Endothelial cell of umbilical vein (primary cell): ENCODE data around the gene KCNQ1OT1.

ENCODE experiments used
- CTCF ChIP-seq, 2 donors: IDR thresholded peaks; 1 replicate in 1 of 2; 2 replicates in 1 of 2; pipeline ENCODE4 v1.5.1; 2011; ENCODE audit warnings: low read length in 2 of 2, mild to moderate bottlenecking in 2 of 2, moderate library complexity in 2 of 2, control low read depth in 1 of 2, inconsistent platforms in 1 of 2, low read depth in 1 of 2; ENCODE audit not compliant: insufficient read depth in 1 of 2; ENCODE audit errors: extremely low read depth in 1 of 2
- EZH2 ChIP-seq: IDR thresholded peaks from 2 replicates; pipeline ENCODE4 v1.6.1; 2012; ENCODE audit warnings: borderline replicate concordance, low read depth, mild to moderate bottlenecking, moderate library complexity, low read length, inconsistent platforms; ENCODE audit not compliant: severe bottlenecking
- FOS ChIP-seq: IDR thresholded peaks from 2 replicates; pipeline ENCODE4 v1.6.1; 2011; ENCODE audit warnings: mild to moderate bottlenecking, low read length, moderate library complexity, borderline replicate concordance; ENCODE audit not compliant: insufficient read depth
- JUN ChIP-seq: IDR thresholded peaks from 2 replicates; pipeline ENCODE4 v1.6.1; 2011; ENCODE audit warnings: borderline replicate concordance, low read depth; ENCODE audit not compliant: insufficient read length, insufficient read depth
- MAX ChIP-seq: IDR thresholded peaks from 2 replicates; pipeline ENCODE4 v1.6.1; 2011; ENCODE audit not compliant: insufficient read depth, insufficient read length
- MYC ChIP-seq: IDR thresholded peaks from one replicate; pipeline ENCODE4 v1.6.1; 2011; ENCODE audit warnings: mild to moderate bottlenecking, low read depth, low read length
- POLR2A ChIP-seq: IDR thresholded peaks from 2 replicates; pipeline ENCODE4 v1.6.1; 2012; ENCODE audit warnings: low read depth, mild to moderate bottlenecking, control low read depth, low read length
- POLR2AphosphoS5 ChIP-seq: IDR thresholded peaks from 2 replicates; pipeline ENCODE4 v1.6.1; 2012; ENCODE audit warnings: low read depth, mild to moderate bottlenecking, control low read depth, low read length, moderate library complexity; ENCODE audit not compliant: insufficient read depth

- TF ChIP-seq POLR2A, result no peak
- TF ChIP-seq POLR2AphosphoS5, result no peak
- TF ChIP-seq CTCF (IDR thresholded peaks at IDR 0.05; ENCODE audit: extremely low read depth in 1 of 2, insufficient read depth in 1 of 2, low read depth in 1 of 2, low read length in 2 of 2), result no peak
- no peak for TF ChIP-seq EZH2
- no peak for TF ChIP-seq FOS
- TF ChIP-seq MYC, result no peak
- TF ChIP-seq MAX, result no peak
- no peak for TF ChIP-seq JUN
These were observed 68.6 kb downstream of the KCNQ1OT1 start for GRCh38 chr11:2631161-2631560.
